Gastrocnemius medialis (tissue), 4 donors: ENCODE results near the gene SIL1.

Experiments used
- POLR2A ChIP-seq, 2 donors: fragments of 450-650 bp; IDR thresholded peaks; one replicate each; pipeline ENCODE4 v1.6.1; 2017; ENCODE audit warnings: antibody characterized with exemption in 2 of 2, mild to moderate bottlenecking in 2 of 2, moderate library complexity in 2 of 2
- TF ChIP-seq, protein P1 (sequence below), 5 experiments: fragments of 450-650 bp in 3 of 5; fragments of 200-600 bp in 2 of 5; sonication (generic) in 2 of 5; IDR thresholded peaks in 4 of 5; conservative IDR thresholded peaks in 1 of 5; 1 replicate in 4 of 5; 2 replicates in 1 of 5; pipeline ENCODE4 v1.5.1; 2016 to 2019; ENCODE audit warnings: antibody characterized with exemption in 5 of 5, mild to moderate bottlenecking in 3 of 5, moderate library complexity in 3 of 5

DNA sequence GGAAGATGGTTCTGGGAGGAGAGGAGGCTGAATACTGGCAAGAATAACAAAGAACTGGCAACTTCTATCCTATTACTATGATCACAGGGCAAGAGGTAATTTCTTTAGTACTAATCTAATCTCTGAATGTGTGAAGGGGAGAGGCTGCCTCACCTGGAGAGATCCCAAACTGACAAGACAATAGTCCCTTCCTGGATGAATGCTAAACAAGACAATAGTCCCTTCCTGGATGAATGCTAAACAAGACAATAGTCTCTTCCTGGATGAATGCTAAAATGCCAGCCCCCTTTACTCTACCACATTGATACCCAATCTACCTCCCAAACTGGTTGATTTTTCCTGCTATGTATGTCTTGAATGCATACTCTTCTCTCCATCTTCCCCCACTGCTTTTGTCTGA, 145.2 kb downstream of the SIL1 start:
- TF ChIP-seq, protein P1, sequence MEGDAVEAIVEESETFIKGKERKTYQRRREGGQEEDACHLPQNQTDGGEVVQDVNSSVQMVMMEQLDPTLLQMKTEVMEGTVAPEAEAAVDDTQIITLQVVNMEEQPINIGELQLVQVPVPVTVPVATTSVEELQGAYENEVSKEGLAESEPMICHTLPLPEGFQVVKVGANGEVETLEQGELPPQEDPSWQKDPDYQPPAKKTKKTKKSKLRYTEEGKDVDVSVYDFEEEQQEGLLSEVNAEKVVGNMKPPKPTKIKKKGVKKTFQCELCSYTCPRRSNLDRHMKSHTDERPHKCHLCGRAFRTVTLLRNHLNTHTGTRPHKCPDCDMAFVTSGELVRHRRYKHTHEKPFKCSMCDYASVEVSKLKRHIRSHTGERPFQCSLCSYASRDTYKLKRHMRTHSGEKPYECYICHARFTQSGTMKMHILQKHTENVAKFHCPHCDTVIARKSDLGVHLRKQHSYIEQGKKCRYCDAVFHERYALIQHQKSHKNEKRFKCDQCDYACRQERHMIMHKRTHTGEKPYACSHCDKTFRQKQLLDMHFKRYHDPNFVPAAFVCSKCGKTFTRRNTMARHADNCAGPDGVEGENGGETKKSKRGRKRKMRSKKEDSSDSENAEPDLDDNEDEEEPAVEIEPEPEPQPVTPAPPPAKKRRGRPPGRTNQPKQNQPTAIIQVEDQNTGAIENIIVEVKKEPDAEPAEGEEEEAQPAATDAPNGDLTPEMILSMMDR (IDR thresholded peaks at IDR 0.05 in 4 of 5, conservative IDR thresholded peaks at IDR 0.05 in 1 of 5) = no peak
- TF ChIP-seq POLR2A (IDR thresholded peaks at IDR 0.05) = no peak
